Measurements from ENCODE around the gene MBNL2.

- TF ChIP-seq MAX (IDR thresholded peaks at IDR 0.05), result no peak
- no peak for TF ChIP-seq TAF1 (IDR thresholded peaks at IDR 0.05; ENCODE audit: low read depth)
- TF ChIP-seq EP300 (IDR thresholded peaks at IDR 0.05; ENCODE audit: borderline replicate concordance), result no peak
- no peak for TF ChIP-seq REST (IDR thresholded peaks at IDR 0.05; ENCODE audit: low read depth)
- TF ChIP-seq CREB1 (IDR thresholded peaks at IDR 0.05; ENCODE audit: low read depth), result no peak
- TF ChIP-seq, protein P1, sequence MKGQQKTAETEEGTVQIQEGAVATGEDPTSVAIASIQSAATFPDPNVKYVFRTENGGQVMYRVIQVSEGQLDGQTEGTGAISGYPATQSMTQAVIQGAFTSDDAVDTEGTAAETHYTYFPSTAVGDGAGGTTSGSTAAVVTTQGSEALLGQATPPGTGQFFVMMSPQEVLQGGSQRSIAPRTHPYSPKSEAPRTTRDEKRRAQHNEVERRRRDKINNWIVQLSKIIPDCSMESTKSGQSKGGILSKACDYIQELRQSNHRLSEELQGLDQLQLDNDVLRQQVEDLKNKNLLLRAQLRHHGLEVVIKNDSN (IDR thresholded peaks at IDR 0.05), result no peak
Measured at GRCh38 chr13:97339019-97339987, 117.2 kb downstream of the MBNL2 start.
